HG02943 (cell line): ENCODE data around the gene BCAS3.
"Not testable (repeated sequence)": the region's sequence is repeated elsewhere in the genome, so short reads cannot be mapped to it uniquely, and the experiment has no call there.

Experiments used
- ATAC-seq: cut with Tn5 transposase; IDR thresholded peaks from one replicate; pipeline ENCODE4 v1.9.1; 2021; ENCODE audit warnings: mild to moderate bottlenecking, low read depth, moderate library complexity; ENCODE audit not compliant: unreplicated experiment

BCAS3 gene

DNA sequence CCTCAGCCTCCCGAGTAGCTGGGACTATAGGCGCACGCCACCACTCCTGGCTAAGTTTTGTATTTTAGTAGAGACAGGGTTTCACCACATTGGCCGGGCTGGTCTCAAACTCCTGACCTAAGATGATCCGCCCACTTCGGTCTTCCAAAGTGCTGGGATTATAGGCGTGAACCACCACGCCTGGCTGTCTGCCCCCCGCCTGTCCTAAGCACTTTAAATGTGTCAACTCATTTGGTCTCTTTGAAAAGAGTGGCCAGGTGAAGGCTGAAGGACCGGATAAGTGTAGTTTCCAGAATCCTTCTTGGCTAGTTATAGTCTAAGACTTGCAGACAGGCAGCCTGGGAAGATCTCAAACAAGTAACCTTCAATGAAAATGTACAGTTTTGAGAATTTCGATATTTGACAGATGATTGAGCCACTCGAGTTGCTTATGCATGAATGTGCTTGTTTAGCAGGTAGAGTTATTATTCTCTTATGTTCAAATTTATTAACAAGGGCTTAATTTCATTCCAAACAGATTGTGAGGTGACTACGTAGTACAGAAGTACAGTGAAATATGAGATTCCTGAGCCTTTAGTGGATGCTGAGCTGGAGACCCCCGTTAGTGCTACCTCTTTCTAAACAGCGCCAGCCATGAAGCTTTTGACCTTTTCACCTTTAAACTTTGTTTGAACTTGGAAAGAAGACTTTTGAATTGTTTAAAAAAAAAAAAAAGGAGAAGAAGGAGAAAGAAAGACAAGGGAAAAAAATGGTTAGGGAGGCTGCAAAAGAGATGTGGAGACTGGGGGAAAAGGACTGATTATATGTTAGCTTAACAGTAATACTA lies 557.6 kb downstream of the BCAS3 start:
- ATAC-seq: no peak

DNA sequence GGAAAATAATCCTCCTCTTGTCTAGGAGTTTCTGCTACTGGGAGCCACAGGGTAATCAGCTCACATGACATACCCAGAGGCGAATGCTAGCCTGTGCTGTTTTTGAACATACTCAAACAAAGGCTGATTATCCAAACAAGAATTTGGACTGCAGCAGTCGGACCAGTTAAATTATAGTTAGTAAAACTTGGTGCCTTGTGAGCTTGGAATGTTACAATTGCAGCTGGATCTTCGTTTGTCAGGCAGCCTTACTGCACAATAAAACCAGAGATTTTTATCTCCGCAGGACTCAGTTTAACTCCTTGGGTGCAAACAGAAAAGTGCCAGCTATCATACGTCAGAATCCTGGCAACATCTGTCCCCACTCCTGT lies 558.2 kb downstream of the BCAS3 start:
- no peak for ATAC-seq

- no peak for ATAC-seq
Measured at GRCh38 chr17:61237275-61237674, 559.6 kb downstream of the BCAS3 start.

DNA sequence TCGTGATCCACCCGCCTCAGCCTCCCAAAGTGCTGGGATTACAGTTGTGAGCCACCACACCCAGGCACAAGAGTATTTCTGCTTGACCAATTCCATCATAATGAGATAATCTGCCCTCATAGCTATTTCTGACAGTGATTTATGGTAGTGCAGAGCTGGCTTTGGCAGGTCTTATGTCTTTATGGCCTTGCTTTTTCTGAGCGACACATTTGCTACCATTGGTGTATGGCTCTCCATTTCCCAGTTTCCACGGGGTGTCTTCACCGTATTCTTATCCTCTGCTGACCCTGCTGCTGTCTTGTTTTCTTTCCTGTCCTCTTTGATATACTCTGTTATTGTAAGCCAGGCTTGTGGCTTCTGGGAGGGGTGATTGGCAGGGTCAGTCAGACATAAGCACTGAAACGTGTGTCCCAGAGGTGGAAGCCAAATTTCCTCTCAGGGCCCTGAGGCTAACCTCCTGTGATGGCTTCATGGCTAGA lies 560.8 kb downstream of the BCAS3 start:
- ATAC-seq: no peak

DNA sequence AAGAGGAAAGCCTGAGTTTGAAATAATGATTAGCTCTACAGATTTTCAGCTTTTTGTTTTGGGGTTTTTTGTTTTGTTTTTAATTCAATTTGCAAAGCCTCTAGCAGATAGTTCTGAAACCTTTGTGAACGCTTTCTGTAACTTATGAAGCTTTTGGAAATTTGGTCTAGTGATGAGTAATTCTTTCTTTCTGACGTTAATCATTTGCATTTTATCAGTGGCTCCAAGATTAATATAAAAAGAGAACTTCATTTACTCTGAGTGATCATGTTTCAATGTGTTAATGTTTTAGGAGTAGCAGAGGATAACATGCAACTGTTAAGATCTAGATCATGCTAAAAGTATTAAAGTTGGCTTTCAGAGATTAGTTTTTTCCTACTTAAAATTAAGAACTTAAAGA lies 561.7 kb downstream of the BCAS3 start:
- ATAC-seq: no peak

- no peak for ATAC-seq
Measured at GRCh38 chr17:61239953-61240352, 562.3 kb downstream of the BCAS3 start.

- no peak for ATAC-seq
Measured at GRCh38 chr17:61240851-61241468, 563.3 kb downstream of the BCAS3 start.

- ATAC-seq: not testable (repeated sequence)
Measured at GRCh38 chr17:61244988-61245387, 567.3 kb downstream of the BCAS3 start.

- ATAC-seq: no peak
Measured at GRCh38 chr17:61245706-61246135, 568.1 kb downstream of the BCAS3 start.

- ATAC-seq: no peak
Measured at GRCh38 chr17:61247439-61247838, 569.8 kb downstream of the BCAS3 start.

GRCh38 chr17:61248399-61248798 lies 570.7 kb downstream of the BCAS3 start:
- ATAC-seq: no peak

DNA sequence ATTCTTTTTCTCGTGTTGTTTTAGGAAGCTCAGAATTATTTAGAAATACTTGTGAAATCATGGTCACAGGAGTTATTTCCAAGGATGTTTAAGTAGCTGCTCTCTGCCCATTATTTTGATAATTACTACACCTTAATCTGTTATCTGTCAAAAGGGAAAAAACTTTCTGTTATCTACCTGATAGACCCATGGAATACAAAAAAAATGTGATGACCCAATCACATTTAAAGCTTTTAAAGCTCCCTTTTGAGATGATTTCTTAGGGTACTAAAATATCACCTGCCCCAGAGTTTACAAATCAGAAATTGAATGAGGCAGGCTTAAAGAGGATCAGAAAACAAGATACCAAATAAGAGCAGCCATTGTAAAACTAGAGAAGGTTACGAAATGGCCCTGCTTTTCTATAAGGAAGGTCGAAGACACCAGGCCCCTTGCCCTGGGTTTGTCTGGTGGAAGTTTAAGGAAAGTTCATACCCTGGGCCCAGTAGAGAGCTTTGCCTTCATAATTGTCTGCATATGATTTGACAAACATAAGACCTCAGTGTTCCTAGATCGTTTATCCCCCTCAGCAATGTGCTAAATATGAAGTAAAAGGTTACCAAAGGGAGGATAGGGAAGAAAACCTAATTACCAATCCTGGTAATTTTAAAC lies 572.1 kb downstream of the BCAS3 start:
- ATAC-seq: no peak

DNA sequence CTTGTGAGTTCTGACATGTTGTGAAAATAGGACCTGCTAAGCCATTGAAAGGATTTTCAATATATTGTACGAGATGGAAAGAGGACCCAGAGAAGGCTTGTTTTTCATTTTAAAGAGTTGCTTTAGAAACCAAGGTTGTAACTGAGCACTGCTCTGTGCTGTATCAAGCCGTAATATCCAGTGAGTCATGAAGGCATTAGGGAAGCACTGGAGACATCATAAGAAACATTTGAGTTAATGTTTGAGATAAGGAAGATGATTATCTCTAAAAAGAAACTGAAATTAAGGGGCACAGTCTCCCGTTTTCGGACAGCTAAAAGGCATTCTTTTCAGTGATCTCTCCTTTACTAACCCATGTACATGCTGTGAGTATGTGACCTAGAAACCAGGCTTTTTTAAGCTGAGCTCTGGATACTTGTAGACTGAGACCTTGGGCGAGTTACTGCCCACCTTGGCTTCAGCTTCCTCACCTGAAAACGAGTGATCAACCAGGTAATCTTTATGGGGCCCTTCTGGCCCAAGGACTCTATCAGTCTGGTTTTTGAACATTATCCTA lies 572.8 kb downstream of the BCAS3 start:
- no peak for ATAC-seq

DNA sequence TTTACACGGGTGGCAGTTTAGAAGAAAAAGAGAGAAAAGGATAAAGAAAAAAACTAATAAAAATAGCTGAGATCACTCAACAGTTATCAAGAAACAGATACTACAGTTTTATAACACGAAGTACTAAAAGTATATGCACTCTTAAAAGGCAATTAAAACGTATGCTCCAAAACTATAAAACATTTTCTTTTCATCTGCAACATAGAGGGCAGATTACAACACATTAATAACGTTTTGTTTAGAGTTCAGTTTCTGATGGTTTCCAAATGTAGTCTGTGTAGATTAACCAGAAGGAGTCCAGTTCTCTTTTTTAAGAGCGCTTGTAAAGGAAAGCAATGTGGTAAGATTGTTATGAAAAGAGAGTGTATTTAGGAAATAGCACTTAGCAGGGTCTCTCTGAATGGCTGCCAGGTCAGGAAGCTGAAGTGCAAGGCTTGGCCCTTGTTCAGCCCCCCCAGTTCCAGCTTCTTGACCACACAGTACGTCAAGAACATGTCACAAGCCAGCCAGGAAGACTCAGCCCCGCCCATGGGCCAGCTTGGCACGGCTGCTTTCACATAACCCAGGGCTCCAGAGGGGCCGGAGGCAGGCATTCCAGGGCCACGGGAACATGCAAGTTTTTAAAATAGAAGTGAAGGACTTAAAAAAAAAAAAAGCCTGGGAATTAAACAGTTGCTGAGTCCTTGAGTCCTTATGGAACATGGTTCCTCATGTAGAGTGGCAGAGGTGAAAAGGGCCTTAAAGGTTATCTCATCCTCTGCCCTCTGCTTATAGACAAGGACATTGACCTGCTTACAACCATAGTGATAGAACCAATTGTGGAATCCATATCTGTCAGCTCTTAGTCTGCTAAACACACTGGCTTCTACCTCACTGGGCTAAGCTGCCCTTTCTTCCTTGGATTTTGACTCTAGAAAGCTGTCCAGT lies 574.6 kb downstream of the BCAS3 start:
- ATAC-seq: no peak

DNA sequence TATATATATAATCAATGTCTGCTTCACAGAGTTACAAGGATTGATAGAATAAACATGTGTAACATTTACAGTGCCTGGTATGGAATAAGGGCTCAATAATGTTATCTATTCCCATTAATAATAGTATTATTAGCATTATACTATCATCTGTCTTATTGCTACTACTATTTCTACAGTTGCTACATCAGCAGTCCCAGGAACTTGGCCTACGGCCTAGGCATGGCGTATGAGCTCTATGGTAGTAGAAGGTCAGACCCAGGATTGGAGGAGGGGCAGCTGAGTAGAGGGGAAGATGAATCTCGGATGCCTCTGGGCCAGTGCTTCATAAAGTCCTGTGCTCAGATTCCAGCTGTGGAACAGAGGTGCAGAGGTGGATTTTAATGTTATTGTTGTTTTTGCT lies 575.7 kb downstream of the BCAS3 start:
- ATAC-seq: no peak

DNA sequence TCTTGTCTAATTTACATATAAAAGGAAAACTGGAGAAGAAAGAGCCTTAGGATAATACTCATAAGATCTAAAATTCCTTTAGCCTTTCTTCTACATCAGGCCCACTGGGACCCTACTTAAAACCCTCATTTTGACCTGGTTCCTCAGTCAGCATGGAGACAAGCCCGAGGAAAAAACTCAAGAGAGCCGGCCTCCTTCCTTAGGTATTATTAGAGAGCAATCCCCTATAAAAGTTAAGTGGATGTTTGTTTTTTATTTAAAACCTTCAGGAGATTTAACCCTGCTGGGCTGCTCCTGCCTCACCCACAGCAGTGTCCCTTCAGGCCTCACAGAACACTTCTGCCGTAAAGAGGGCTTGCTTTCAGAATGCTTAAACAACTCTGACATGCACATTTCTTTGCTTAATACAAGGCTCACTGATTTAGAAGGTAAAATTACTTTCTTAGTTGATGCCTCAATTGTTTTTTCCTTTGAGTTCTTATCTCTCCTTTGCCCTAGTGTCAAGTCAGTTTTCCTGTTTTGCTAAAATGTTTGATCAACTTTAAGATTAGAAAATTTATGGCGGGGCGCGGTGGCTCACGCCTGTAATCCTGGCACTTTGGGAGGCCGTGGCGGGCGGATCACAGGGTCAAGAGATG lies 576.4 kb downstream of the BCAS3 start:
- no peak for ATAC-seq

DNA sequence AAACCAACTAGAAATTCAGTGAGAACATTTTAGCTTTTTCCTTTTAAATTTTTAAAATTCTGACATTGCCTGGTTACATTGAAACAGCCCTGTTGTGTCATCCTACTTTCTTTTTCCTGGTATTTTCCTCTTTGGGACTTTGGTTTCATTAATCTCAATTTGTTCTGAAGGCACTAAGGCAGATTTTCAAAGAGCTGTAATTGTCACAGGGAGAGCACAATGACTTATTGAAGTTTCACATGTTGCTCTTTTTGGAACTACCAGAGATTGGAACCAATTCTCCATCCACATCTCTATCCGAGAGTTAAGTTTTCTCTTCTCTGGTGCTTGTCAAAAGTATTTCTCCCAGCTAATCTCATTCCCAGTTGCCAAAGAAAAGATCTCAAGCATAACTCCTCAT lies 577.3 kb downstream of the BCAS3 start:
- no peak for ATAC-seq

GRCh38 chr17:61255647-61256046 lies 578.0 kb downstream of the BCAS3 start:
- ATAC-seq: no peak

DNA sequence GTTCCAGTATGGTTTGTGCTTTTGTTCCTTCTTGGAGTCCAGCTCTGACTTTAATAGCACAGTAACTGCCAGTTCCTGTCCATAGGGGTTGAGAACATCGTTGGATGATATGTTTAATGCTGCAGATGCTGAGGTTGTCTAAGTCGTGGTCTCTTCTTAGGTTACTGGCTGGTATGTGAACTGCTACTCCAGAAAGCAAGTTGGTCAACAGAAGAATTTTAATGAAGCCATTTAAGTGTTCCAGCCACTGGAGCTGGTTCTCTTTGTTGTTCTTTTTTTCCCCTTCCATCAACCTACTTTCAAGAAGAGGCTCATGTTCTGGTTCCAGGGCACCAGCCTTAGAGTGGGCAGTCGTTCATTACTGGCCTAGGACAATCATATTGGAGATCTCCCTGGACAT lies 581.7 kb downstream of the BCAS3 start:
- ATAC-seq: no peak
